Sigmoid colon (tissue), 4 donors: ENCODE data around the gene MAP3K3.

ENCODE experiments used
- EP300 ChIP-seq, 4 donors: sonication (generic); formaldehyde crosslinking; IDR thresholded peaks; one replicate each; pipeline ENCODE4 v1.6.1; 2017; ENCODE audit warnings: antibody characterized with exemption in 4 of 4
- POLR2A ChIP-seq, 2 donors: fragments of 450-650 bp; IDR thresholded peaks; one replicate each; pipeline ENCODE4 v1.6.1; 2016; ENCODE audit warnings: antibody characterized with exemption in 2 of 2, mild to moderate bottlenecking in 2 of 2, moderate library complexity in 2 of 2
- POLR2AphosphoS5 ChIP-seq, 4 donors: sonication (generic); formaldehyde crosslinking; IDR thresholded peaks; one replicate each; pipeline ENCODE4 v1.6.1; 2017; ENCODE audit warnings: antibody characterized with exemption in 4 of 4

DNA sequence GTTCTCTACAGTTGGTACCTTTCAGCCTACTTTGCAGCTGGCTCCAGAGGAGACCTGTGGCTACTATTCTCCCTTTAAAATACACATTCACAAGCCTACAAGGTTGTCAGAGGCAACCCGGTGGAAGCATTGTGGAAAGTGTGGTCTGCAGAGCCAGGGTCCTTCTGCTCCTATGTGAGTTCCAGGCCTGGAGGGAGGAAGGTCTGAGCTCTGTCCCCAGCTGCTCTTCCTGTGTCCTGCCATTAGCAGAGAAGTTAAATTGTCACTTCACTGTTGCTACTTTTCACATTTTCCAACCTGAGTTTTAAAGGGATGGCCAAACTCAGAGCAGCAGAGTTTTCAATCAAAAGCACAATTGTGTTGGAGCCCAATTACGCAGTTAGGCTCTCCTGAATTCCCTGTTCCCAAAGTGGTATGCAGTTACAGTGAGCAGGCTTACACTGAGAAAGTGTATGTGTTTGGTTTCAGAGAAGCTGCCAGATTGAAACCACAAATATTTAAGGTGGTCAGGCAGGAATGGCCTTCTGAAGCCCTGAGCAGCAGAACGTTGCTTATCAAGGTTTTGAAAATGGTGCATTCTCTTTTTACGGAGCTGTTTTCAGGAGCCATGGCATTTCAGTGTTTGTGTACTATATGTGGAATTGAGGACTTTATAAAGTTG lies 25.0 kb downstream of the MAP3K3 start:
- TF ChIP-seq POLR2AphosphoS5 (IDR thresholded peaks at IDR 0.05) (no peak), EP300 (IDR thresholded peaks at IDR 0.05) (no peak), POLR2A (IDR thresholded peaks at IDR 0.05) (no peak)
